H1 (cell line): Measurements from ENCODE around the gene FSIP1. TPM values are rescaled to one million over a fixed set of nuclear protein-coding genes. Genes with fewer than 3 reads are reported as not detected.

Source experiments
- CTCF ChIA-PET: fragments of 300-600 bp; sonication (Branson Sonifier 250); formaldehyde crosslinking; loops from one replicate; lab custom pipeline; 2021; ENCODE audit not compliant: partially characterized antibody; lab: Charles Lee
- POLR2A ChIA-PET: fragments of 300-600 bp; sonication (Branson Sonifier 250); formaldehyde crosslinking; loops from one replicate; lab custom pipeline; 2021; ENCODE audit warnings: inconsistent platforms; ENCODE audit not compliant: partially characterized antibody; lab: Charles Lee
- DNase-seq, 2 experiments: peaks; one replicate each; pipeline versions ENCODE4 v3.0.0 to v3.0.0-alpha.2; 2010 to 2022; ENCODE audit warnings: low spot score in 2 of 2, low read depth in 1 of 2, mixed read lengths in 1 of 2
- FAIRE-seq: peaks from 2 replicates; lab custom pipeline; 2011; peaks lifted over from hg19 to GRCh38; lab: Jason Lieb, UNC
- H2AFZ ChIP-seq: 2 replicates; pipeline ENCODE4 v1.8.1; 2012; ENCODE audit warnings: low read length, inconsistent platforms
- H2AK5ac ChIP-seq: 2 replicates; pipeline ENCODE4 v1.6.1; 2013; ENCODE audit warnings: low read depth, low read length
- H2BK120ac ChIP-seq: replicated peaks from 2 replicates; pipeline ENCODE3; 2013; ENCODE audit warnings: low read depth, low read length, inconsistent platforms
- H2BK12ac ChIP-seq: 2 replicates; pipeline ENCODE4 v1.6.1; 2013; ENCODE audit warnings: low read depth, low read length
- H2BK15ac ChIP-seq: 2 replicates; pipeline ENCODE4 v1.6.1; 2013; ENCODE audit warnings: low read length
- H2BK20ac ChIP-seq: 2 replicates; pipeline ENCODE4 v1.6.1; 2013; ENCODE audit warnings: low read length
- H2BK5ac ChIP-seq: 2 replicates; pipeline ENCODE4 v1.6.1; 2013; ENCODE audit warnings: low read depth, low read length
- H3K14ac ChIP-seq: 2 replicates; pipeline ENCODE4 v1.6.1; 2013; ENCODE audit warnings: inconsistent platforms; ENCODE audit not compliant: insufficient read length
- H3K18ac ChIP-seq: 2 replicates; pipeline ENCODE4 v1.6.1; 2013; ENCODE audit warnings: low read length; ENCODE audit errors: extremely low read depth
- H3K23ac ChIP-seq: 2 replicates; pipeline ENCODE4 v1.6.1; 2013; ENCODE audit warnings: inconsistent platforms; ENCODE audit not compliant: insufficient read length
- H3K23me2 ChIP-seq: 2 replicates; pipeline ENCODE4 v1.6.1; 2013; ENCODE audit warnings: low read depth, low read length
- H3K27ac ChIP-seq: 2 replicates; pipeline ENCODE4 v1.6.1; 2011; ENCODE audit warnings: low read depth, low read length, inconsistent platforms
- H3K27me3 ChIP-seq, 4 experiments: replicated peaks in 1 of 4; 1 replicate in 1 of 4; 2 replicates in 3 of 4; pipeline versions ENCODE4 v1.6.1 to v1.8.1; 2011 to 2013; ENCODE audit warnings: low read length in 3 of 4, mild to moderate bottlenecking in 3 of 4, inconsistent platforms in 2 of 4, mixed read lengths in 2 of 4, moderate library complexity in 1 of 4; ENCODE audit not compliant: control insufficient read depth in 3 of 4, insufficient read depth in 3 of 4; ENCODE audit errors: extremely low read depth in 1 of 4
- H3K36me3 ChIP-seq, 4 experiments: 2 replicates each; pipeline versions ENCODE4 v1.6.1 to v1.8.1; 2011 to 2013; ENCODE audit warnings: mild to moderate bottlenecking in 4 of 4, low read length in 3 of 4, moderate library complexity in 2 of 4, control low read depth in 1 of 4, inconsistent platforms in 1 of 4; ENCODE audit not compliant: insufficient read depth in 4 of 4, control insufficient read depth in 2 of 4
- H3K4ac ChIP-seq: replicated peaks from 2 replicates; pipeline ENCODE3; 2013; ENCODE audit warnings: low read length, low read depth, mixed read lengths, inconsistent platforms; ENCODE audit not compliant: insufficient read length
- H3K4me1 ChIP-seq, 4 experiments: replicated peaks in 1 of 4; 1 replicate in 1 of 4; 2 replicates in 3 of 4; pipeline versions ENCODE4 v1.6.1 to v1.8.1; 2011 to 2013; ENCODE audit warnings: low read length in 3 of 4, inconsistent platforms in 2 of 4, mixed read lengths in 1 of 4; ENCODE audit not compliant: insufficient read depth in 4 of 4, control insufficient read depth in 3 of 4
- H3K4me2 ChIP-seq, 2 experiments: 2 replicates each; pipeline versions ENCODE4 v1.6.1 to v1.8.1; 2011 to 2013; ENCODE audit warnings: low read depth in 2 of 2, low read length in 2 of 2, control low read depth in 1 of 2, inconsistent platforms in 1 of 2, mild to moderate bottlenecking in 1 of 2; ENCODE audit not compliant: insufficient read depth in 1 of 2
- H3K4me3 ChIP-seq, 4 experiments: fragments of 200-600, 300-600 bp in 1 of 4; sonication (generic), shearing (Covaris generic), sonication (Bioruptor Twin) in 1 of 4; 2 replicates each; pipeline versions ENCODE4 v1.5.1 to v1.8.1; 2011 to 2016; ENCODE audit warnings: low read length in 4 of 4, low read depth in 3 of 4, control low read depth in 2 of 4, inconsistent platforms in 2 of 4, mild to moderate bottlenecking in 2 of 4, mixed read lengths in 1 of 4, moderate library complexity in 1 of 4; ENCODE audit not compliant: insufficient read depth in 2 of 4; ENCODE audit errors: extremely low read depth in 1 of 4
- H3K56ac ChIP-seq: replicated peaks from 2 replicates; pipeline ENCODE3; 2013; ENCODE audit warnings: low read depth, mild to moderate bottlenecking, mixed read lengths, low read length, inconsistent platforms; ENCODE audit not compliant: insufficient read length
- H3K79me1 ChIP-seq: 2 replicates; pipeline ENCODE4 v1.6.1; 2013; ENCODE audit warnings: low read depth, low read length, control low read depth
- H3K79me2 ChIP-seq, 2 experiments: 2 replicates each; pipeline versions ENCODE4 v1.6.1 to v1.8.1; 2012 to 2013; ENCODE audit warnings: low read length in 2 of 2, mild to moderate bottlenecking in 2 of 2, inconsistent platforms in 1 of 2; ENCODE audit not compliant: insufficient read depth in 2 of 2, control insufficient read depth in 1 of 2
- H3K9ac ChIP-seq, 4 experiments: replicated peaks in 1 of 4; 1 replicate in 1 of 4; 2 replicates in 3 of 4; pipeline versions ENCODE4 v1.6.1 to v1.8.1; 2011 to 2013; ENCODE audit warnings: low read depth in 3 of 4, low read length in 3 of 4, control low read depth in 2 of 4, mild to moderate bottlenecking in 2 of 4, moderate library complexity in 2 of 4, inconsistent platforms in 1 of 4; ENCODE audit errors: extremely low read depth in 1 of 4
- H3K9me3 ChIP-seq, 2 experiments: 2 replicates each; pipeline versions ENCODE4 v1.6.1 to v1.8.1; 2012 to 2013; ENCODE audit warnings: mild to moderate bottlenecking in 2 of 2, moderate library complexity in 2 of 2, control low read depth in 1 of 2, inconsistent platforms in 1 of 2, low read depth in 1 of 2, low read length in 1 of 2, mixed read lengths in 1 of 2; ENCODE audit not compliant: insufficient read depth in 2 of 2
- H4K20me1 ChIP-seq, 2 experiments: replicated peaks in 1 of 2; 2 replicates each; pipeline versions ENCODE3 to v1.8.1; 2011 to 2013; ENCODE audit warnings: inconsistent platforms in 2 of 2, low read length in 2 of 2, mild to moderate bottlenecking in 1 of 2; ENCODE audit not compliant: insufficient read depth in 2 of 2, control insufficient read depth in 1 of 2
- H4K5ac ChIP-seq: 2 replicates; pipeline ENCODE4 v1.6.1; 2013; ENCODE audit warnings: low read length, low read depth, mixed read lengths, inconsistent platforms; ENCODE audit not compliant: insufficient read length
- H4K8ac ChIP-seq: 2 replicates; pipeline ENCODE4 v1.8.0; 2013; ENCODE audit warnings: mild to moderate bottlenecking, moderate library complexity, low read length, inconsistent platforms; ENCODE audit not compliant: insufficient read depth; ENCODE audit errors: extremely low read depth
- H4K91ac ChIP-seq: replicated peaks from 2 replicates; pipeline ENCODE3; 2013; ENCODE audit warnings: low read length, mixed read lengths, inconsistent platforms; ENCODE audit not compliant: insufficient read length
- CEBPB ChIP-seq: IDR thresholded peaks from 2 replicates; pipeline ENCODE4 v1.6.1; 2012; ENCODE audit warnings: low read depth, low read length
- CHD1 ChIP-seq: IDR thresholded peaks from 2 replicates; pipeline ENCODE4 v1.6.1; 2012; ENCODE audit warnings: low read depth, low read length, improper control_type of control experiment
- CHD2 ChIP-seq: IDR thresholded peaks from 2 replicates; pipeline ENCODE4 v1.6.1; 2012; ENCODE audit warnings: low read length, improper control_type of control experiment
- HDAC6 ChIP-seq: IDR thresholded peaks from one replicate; pipeline ENCODE4 v1.7.1; 2012; ENCODE audit warnings: low read depth, mild to moderate bottlenecking, inconsistent platforms, low read length, moderate library complexity
- KDM1A ChIP-seq: fragments of 200-600, 300-600 bp; sonication (generic); IDR thresholded peaks from 2 replicates; pipeline ENCODE4 v1.7.1; 2016; ENCODE audit warnings: mild to moderate bottlenecking, low read length, borderline replicate concordance
- MAFK ChIP-seq: IDR thresholded peaks from 2 replicates; pipeline ENCODE4 v1.6.1; 2012; ENCODE audit warnings: low read depth, mild to moderate bottlenecking, improper control_type of control experiment, low read length
- PHF8 ChIP-seq: fragments of 200-600 bp; sonication (generic); conservative IDR thresholded peaks from 2 replicates; pipeline ENCODE4 v1.7.1; 2012; ENCODE audit warnings: low read depth, mild to moderate bottlenecking, inconsistent platforms, low read length, moderate library complexity
- POLR2AphosphoS5 ChIP-seq: IDR thresholded peaks from 2 replicates; pipeline ENCODE4 v1.6.1; 2011; ENCODE audit warnings: low read depth, low read length
- RBBP5 ChIP-seq: IDR thresholded peaks from 2 replicates; pipeline ENCODE4 v1.7.1; 2012; ENCODE audit warnings: low read depth, mild to moderate bottlenecking, inconsistent platforms, low read length, moderate library complexity, borderline replicate concordance
- TAF7 ChIP-seq: optimal IDR thresholded peaks from 2 replicates; pipeline ENCODE3; 2011; ENCODE audit warnings: low read depth, mild to moderate bottlenecking, inconsistent platforms, low read length, moderate library complexity, borderline replicate concordance
- TEAD4 ChIP-seq: IDR thresholded peaks from 2 replicates; pipeline ENCODE4 v1.6.1; 2012; ENCODE audit warnings: low read depth, low read length, inconsistent platforms, mixed read lengths
- WGBS, 2 experiments: shearing (Covaris generic) in 1 of 2; methylation state at CpG; one replicate each; pipeline versions ENCODE4 v1.1.6 to v1.1.7; 2013 to 2015; ENCODE audit warnings: low lambda C conversion rate in 2 of 2, mixed read lengths in 2 of 2, inconsistent platforms in 1 of 2, low coverage in 1 of 2, missing lambda C conversion rate in 1 of 2; ENCODE audit not compliant: insufficient replicate concordance in 2 of 2, insufficient coverage in 1 of 2, insufficient read length in 1 of 2; ENCODE audit errors: extremely low coverage in 1 of 2, missing lambda C conversion rate in 1 of 2; 5-methylcytosine and 5-hydroxymethylcytosine counted together
- polyA plus RNA-seq, 7 experiments: library from polyadenylated mRNA; depleted of rRNA in 3 of 7; stranded (reverse) in 5 of 7; unstranded in 2 of 7; fragments of >200 nt in 5 of 7; fragments of 200-250 nt in 2 of 7; gene quantifications; 1 replicate in 5 of 7; 2 replicates in 1 of 7; 4 replicates in 1 of 7; pipeline versions ENCODE4 v1.2.1 to v1.2.3, GENCODE V29; 2011 to 2013; ENCODE audit warnings: missing spikeins in 2 of 7, mixed read lengths in 2 of 7
- total RNA-seq: library from RNA; stranded (reverse); fragmentation: NEBNext Ultra II Directional; extraction: Animal tissue kit (Norgen Biotek cat#: 25700); gene quantifications from 2 replicates; pipeline ENCODE4 v1.2.1, GENCODE V29; 2021
- TF ChIP-seq, protein P1 (sequence below), 3 experiments: IDR thresholded peaks; 1 replicate in 2 of 3; 2 replicates in 1 of 3; pipeline versions ENCODE4 v1.5.1 to v1.6.1; 2011; ENCODE audit warnings: low read length in 3 of 3, mild to moderate bottlenecking in 3 of 3, inconsistent platforms in 2 of 3, low read depth in 1 of 3, moderate library complexity in 1 of 3; ENCODE audit not compliant: insufficient read depth in 1 of 3; ENCODE audit errors: control extremely low read depth in 1 of 3

Gene FSIP1
- total and polyA plus RNA-seq, 2 of the 8 experiments (the other 6 are each of a cell fraction or from before 2014, with no cell fraction given), result 0.18 to 1.3 TPM

- Histone ChIP-seq H3K4me2 (no peak overlapping the region), H3K79me1 (no peaks in the 10 kb centered on the region; the same call in 1 of the 2 replicates), H4K5ac (no peak overlapping the region), H2AK5ac (no peak overlapping the region), H3K27ac (no peak overlapping the region), H3K14ac (no peak overlapping the region), H3K79me2 (no peaks in the 10 kb centered on the region), H3K23me2 (no peaks in the 10 kb centered on the region), H3K4me3 (no peak overlapping the region), H2BK120ac (no peak overlapping the region), H3K18ac (no peak overlapping the region), H2BK12ac (no peak overlapping the region), H3K9ac (no peak overlapping the region), H3K36me3 (peaks cover 5 to 21% (median 8%) of the 10 kb centered on the region in 4 experiments; a peak in 7 of 8 replicates), H3K56ac (no peak overlapping the region), H2BK5ac (no peak overlapping the region), H3K9me3 (no peaks in the 10 kb centered on the region), H2BK20ac (no peak overlapping the region), H2BK15ac (no peak overlapping the region), H4K91ac (no peak overlapping the region), H4K8ac (no peak overlapping the region), H4K20me1 (no peaks in the 10 kb centered on the region), H3K27me3 (no peaks in the 10 kb centered on the region), H3K4me1 (no peaks in the 10 kb centered on the region; a peak in 1 of 7 replicates), H2AFZ (no peak overlapping the region), H3K23ac (no peak overlapping the region), H3K4ac (no peak overlapping the region)
- FAIRE-seq (no peak), DNase-seq (no peak)
- CTCF ChIA-PET, result interaction anchor here (0.6 to 1.2 kb wide), 4 partner anchors 16 to 904 kb away, joined by 3 to 4 read pairs (median 3); no protein-coding TSS in a partner anchor
- WGBS, 2 experiments, result 92% methylated on average over 2 of the region's 2 CpGs; no CpG with 5 or more reads in 1 of the 2 experiments
- POLR2A ChIA-PET, result interaction anchor here (1.1 to 16.2 kb wide), 4 partner anchors 11 to 335 kb away, joined by 3 to 117 read pairs (median 12); partner anchors contain the start of genes EIF2AK4 and THBS1
- TF ChIP-seq CEBPB (no peak), POLR2AphosphoS5 (no peak), HDAC6 (no peak), TAF7 (no peak), KDM1A (no peak), TEAD4 (no peak), CHD1 (no peak), RBBP5 (no peak), CHD2 (no peak), MAFK (no peak), PHF8 (no peak)
- TF ChIP-seq, protein P1, sequence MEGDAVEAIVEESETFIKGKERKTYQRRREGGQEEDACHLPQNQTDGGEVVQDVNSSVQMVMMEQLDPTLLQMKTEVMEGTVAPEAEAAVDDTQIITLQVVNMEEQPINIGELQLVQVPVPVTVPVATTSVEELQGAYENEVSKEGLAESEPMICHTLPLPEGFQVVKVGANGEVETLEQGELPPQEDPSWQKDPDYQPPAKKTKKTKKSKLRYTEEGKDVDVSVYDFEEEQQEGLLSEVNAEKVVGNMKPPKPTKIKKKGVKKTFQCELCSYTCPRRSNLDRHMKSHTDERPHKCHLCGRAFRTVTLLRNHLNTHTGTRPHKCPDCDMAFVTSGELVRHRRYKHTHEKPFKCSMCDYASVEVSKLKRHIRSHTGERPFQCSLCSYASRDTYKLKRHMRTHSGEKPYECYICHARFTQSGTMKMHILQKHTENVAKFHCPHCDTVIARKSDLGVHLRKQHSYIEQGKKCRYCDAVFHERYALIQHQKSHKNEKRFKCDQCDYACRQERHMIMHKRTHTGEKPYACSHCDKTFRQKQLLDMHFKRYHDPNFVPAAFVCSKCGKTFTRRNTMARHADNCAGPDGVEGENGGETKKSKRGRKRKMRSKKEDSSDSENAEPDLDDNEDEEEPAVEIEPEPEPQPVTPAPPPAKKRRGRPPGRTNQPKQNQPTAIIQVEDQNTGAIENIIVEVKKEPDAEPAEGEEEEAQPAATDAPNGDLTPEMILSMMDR (IDR thresholded peaks at IDR 0.05; ENCODE audit: control extremely low read depth in 1 of 3, insufficient read depth in 1 of 3, low read depth in 1 of 3, low read length in 3 of 3), result no peak
Measured at GRCh38 chr15:39599871-39600270, 182.8 kb downstream of the FSIP1 start.
